Upper lobe of left lung (tissue), 6 donors: ENCODE data around the gene RPA1. TPM values are rescaled to one million over a fixed set of nuclear protein-coding genes. Genes with fewer than 3 reads are reported as not detected.
"Not testable (repeated sequence)": the region's sequence is repeated elsewhere in the genome, so short reads cannot be mapped to it uniquely, and the experiment has no call there.

Experiments
- ATAC-seq, 2 donors: fragments of 200-7000 bp; cut with Tn5 transposase; one replicate each; pipeline ENCODE4 v1.9.1; 2022; ENCODE audit warnings: mild to moderate bottlenecking in 2 of 2, moderate library complexity in 2 of 2; ENCODE audit not compliant: low FRiP score in 2 of 2
- DNase-seq, 2 donors: peaks; one replicate each; pipeline ENCODE4 v3.0.0-alpha.2; 2019 to 2020
- H3K27ac ChIP-seq, 4 donors: fragments of 200-600 bp; sonication (generic); one replicate each; pipeline ENCODE4 v1.5.1; 2016 to 2019
- H3K27me3 ChIP-seq, 4 donors: fragments of 200-600 bp; sonication (generic); one replicate each; pipeline ENCODE4 v1.5.1; 2017 to 2019
- H3K36me3 ChIP-seq, 4 donors: fragments of 200-600 bp; sonication (generic); one replicate each; pipeline ENCODE4 v1.5.1; 2016 to 2019
- H3K4me1 ChIP-seq, 4 donors: fragments of 200-600 bp; sonication (generic); one replicate each; pipeline ENCODE4 v1.5.1; 2018 to 2019
- H3K4me3 ChIP-seq, 4 donors: fragments of 200-600 bp; sonication (generic); one replicate each; pipeline ENCODE4 v1.5.1; 2017 to 2019; ENCODE audit warnings: mild to moderate bottlenecking in 2 of 4, moderate library complexity in 1 of 4
- H3K9me3 ChIP-seq, 4 donors: fragments of 200-600 bp; sonication (generic); one replicate each; pipeline ENCODE4 v1.5.1; 2018 to 2019
- CTCF ChIP-seq, 6 experiments: fragments of 450-650 bp in 4 of 6; fragments of 200-600 bp in 2 of 6; sonication (generic) in 2 of 6; IDR thresholded peaks; one replicate each; pipeline ENCODE4 v1.5.1; 2016 to 2019; ENCODE audit warnings: antibody characterized with exemption in 6 of 6
- EP300 ChIP-seq, 4 donors: sonication (generic); formaldehyde crosslinking; IDR thresholded peaks; one replicate each; pipeline ENCODE4 v1.5.1; 2017; ENCODE audit warnings: antibody characterized with exemption in 4 of 4, control low read depth in 2 of 4
- POLR2A ChIP-seq, 4 donors: fragments of 450-650 bp; IDR thresholded peaks; one replicate each; pipeline ENCODE4 v1.5.1; 2016 to 2017; ENCODE audit warnings: antibody characterized with exemption in 4 of 4, mild to moderate bottlenecking in 2 of 4
- POLR2AphosphoS5 ChIP-seq, 2 donors: sonication (generic); formaldehyde crosslinking; IDR thresholded peaks; one replicate each; pipeline ENCODE4 v1.5.1; 2017; ENCODE audit warnings: antibody characterized with exemption in 2 of 2
- WGBS, 2 donors: methylation state at CpG; one replicate each; pipeline ENCODE4 v1.1.5; 2017 to 2018; 5-methylcytosine and 5-hydroxymethylcytosine counted together
- total RNA-seq, 6 donors: library from RNA; depleted of rRNA in 4 of 6; stranded (reverse); fragments of >200 nt in 4 of 6; gene quantifications; one replicate each; pipeline versions ENCODE4 v1.1.0 to v1.2.1, GENCODE V29; 2016 to 2021
- donor health status: DM: no; HTN: no; CAD: no; lungs with moderate emphysema.
- donor health status: DM: no; HTN: yes; CAD: no; lungs with severe emphysema.

Gene RPA1
- total RNA-seq, 6 donors from 2014 or later = 14.1 to 82.3 (median 24.8) TPM

GRCh38 chr17:1890758-1891450, 61.1 kb downstream of the RPA1 start:
- Histone ChIP-seq H3K27me3 (no peaks in the 10 kb centered on the region), H3K27ac (no peak overlapping the region), H3K4me1 (peaks cover 0 to 4% (median 0%) of the 10 kb centered on the region in 4 donors), H3K9me3 (no peaks in the 10 kb centered on the region), H3K4me3 (no peak overlapping the region), H3K36me3 (peaks cover 11 to 95% (median 53%) of the 10 kb centered on the region in 4 donors)
- no peak for DNase-seq
- ATAC-seq = no peak
- WGBS, 2 donors = 83 to 88% methylated on average over 15 of the region's 15 CpGs
- TF ChIP-seq CTCF (IDR thresholded peaks at IDR 0.05) (no peak), EP300 (IDR thresholded peaks at IDR 0.05) (no peak), POLR2A (IDR thresholded peaks at IDR 0.05) (no peak), POLR2AphosphoS5 (IDR thresholded peaks at IDR 0.05) (no peak)

GRCh38 chr17:1894753-1895339, 65.0 kb downstream of the RPA1 start:
- peak in 1 of 2 donors; percentile 59 for DNase-seq
- TF ChIP-seq CTCF (IDR thresholded peaks at IDR 0.05) = no peak
- no peak for TF ChIP-seq EP300 (IDR thresholded peaks at IDR 0.05)
- no peak for TF ChIP-seq POLR2A (IDR thresholded peaks at IDR 0.05)
- H3K36me3 ChIP-seq = peaks cover 12 to 89% (median 56%) of the 10 kb centered on the region in 4 donors
- no peaks in the 10 kb centered on the region for H3K9me3 ChIP-seq
- H3K27ac ChIP-seq = no peak overlapping the region
- peak in 1 of 2 donors; percentile 90 for ATAC-seq
- WGBS, 2 donors = 65 to 82% methylated on average over 7 of the region's 7 CpGs
- peaks cover 0 to 4% (median 0%) of the 10 kb centered on the region in 4 donors for H3K4me1 ChIP-seq
- H3K4me3 ChIP-seq = no peak overlapping the region
- no peaks in the 10 kb centered on the region for H3K27me3 ChIP-seq

- whole genome bisulfite sequencing, 2 donors = 96% methylated on average over 11 of the region's 11 CpGs
- H3K4me3 ChIP-seq, DNase-seq, H3K9me3 ChIP-seq, H3K4me1 ChIP-seq, H3K27me3 ChIP-seq, H3K27ac ChIP-seq, ATAC-seq: not testable (repeated sequence)
- peaks cover 12 to 83% (median 53%) of the 10 kb centered on the region in 4 donors for H3K36me3 ChIP-seq
Measured at GRCh38 chr17:1895479-1895878, 65.7 kb downstream of the RPA1 start.

GRCh38 chr17:1896243-1897104, 66.7 kb downstream of the RPA1 start:
- TF ChIP-seq POLR2AphosphoS5 (IDR thresholded peaks at IDR 0.05) = no peak
- TF ChIP-seq CTCF (IDR thresholded peaks at IDR 0.05) = no peak
- no peak for TF ChIP-seq POLR2A (IDR thresholded peaks at IDR 0.05)
- TF ChIP-seq EP300 (IDR thresholded peaks at IDR 0.05) = no peak
- ATAC-seq = no peak
- 89 to 90% methylated on average over 24 to 25 of the region's 25 CpGs for WGBS, 2 donors
- Histone ChIP-seq H3K27ac (no peak overlapping the region), H3K27me3 (no peaks in the 10 kb centered on the region), H3K4me3 (no peak overlapping the region), H3K4me1 (peaks cover 0 to 4% (median 0%) of the 10 kb centered on the region in 4 donors), H3K36me3 (peaks cover 9 to 73% (median 44%) of the 10 kb centered on the region in 4 donors), H3K9me3 (no peaks in the 10 kb centered on the region)
- DNase-seq = no peak

- peaks cover 7 to 66% (median 39%) of the 10 kb centered on the region in 4 donors for H3K36me3 ChIP-seq
Measured at GRCh38 chr17:1897105-1897656, 67.4 kb downstream of the RPA1 start.

More at GRCh38 chr17:1897105-1897656, 67.4 kb downstream of the RPA1 start:
- TF ChIP-seq CTCF (IDR thresholded peaks at IDR 0.05) (no peak), POLR2A (IDR thresholded peaks at IDR 0.05) (no peak), POLR2AphosphoS5 (IDR thresholded peaks at IDR 0.05) (no peak), EP300 (IDR thresholded peaks at IDR 0.05) (no peak)
- Histone ChIP-seq H3K27ac (no peak overlapping the region), H3K4me3 (no peak overlapping the region), H3K4me1 (peaks cover 0 to 4% (median 0%) of the 10 kb centered on the region in 4 donors), H3K27me3 (no peaks in the 10 kb centered on the region), H3K9me3 (no peaks in the 10 kb centered on the region)
- ATAC-seq (no peak), DNase-seq (no peak)
- WGBS, 2 donors = 87 to 94% methylated on average over 17 to 18 of the region's 18 CpGs
